Measurements from ENCODE around the gene EDN2. TPM values are rescaled to one million over a fixed set of nuclear protein-coding genes. Genes with fewer than 3 reads are reported as not detected.

Gene EDN2
- not detected in 2 replicates for total RNA-seq (2014; rRNA removed; shearing (Covaris generic))

DNA sequence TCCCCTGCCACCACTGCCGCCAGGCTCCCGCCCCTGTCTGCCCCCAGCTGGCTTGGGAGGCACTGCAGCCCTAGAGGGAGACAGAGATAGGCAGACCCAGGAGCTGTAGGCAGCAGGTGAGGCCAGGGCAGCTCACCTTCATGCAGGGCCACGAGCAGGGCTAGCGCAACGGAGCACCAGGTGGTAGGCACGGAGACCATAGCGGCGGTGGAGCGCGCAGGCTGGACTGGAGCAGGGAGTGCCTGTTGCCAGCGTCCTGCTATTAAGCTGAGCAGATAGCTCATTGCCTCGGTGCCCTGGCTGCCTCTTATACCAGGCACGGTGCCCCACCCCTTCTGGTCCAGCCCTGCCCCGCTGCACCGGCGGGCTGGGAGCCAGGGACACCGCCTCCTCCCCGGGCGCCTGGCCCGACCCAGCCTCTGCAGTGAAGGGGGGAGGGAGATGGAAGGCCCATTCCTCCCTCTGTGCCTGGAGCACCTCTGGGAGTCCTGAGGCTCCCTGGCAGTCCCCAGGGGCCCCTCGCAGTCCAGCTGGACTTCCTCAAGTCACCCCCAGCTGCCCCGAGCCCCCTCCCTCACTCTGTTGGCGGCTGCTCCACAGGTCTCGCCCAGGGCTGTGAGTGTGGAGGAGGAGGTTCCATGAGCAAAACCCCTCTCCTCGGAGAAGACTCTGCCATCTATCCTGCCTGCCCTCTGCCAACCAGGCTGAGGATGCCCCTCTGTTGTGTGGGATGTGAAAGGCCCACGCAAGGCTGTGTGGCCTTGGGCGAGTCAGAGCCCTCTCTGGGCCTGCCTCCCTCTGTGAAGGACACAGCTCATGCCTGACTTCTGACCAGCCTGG, at the start of gene EDN2:
EDN2 (minus strand) TSS at position 282 of the 840 bp plus-strand sequence; CDS start at position 200, 82 bp downstream.
- no peak for DNase-seq (ENCODE audit: low read depth)

DNA sequence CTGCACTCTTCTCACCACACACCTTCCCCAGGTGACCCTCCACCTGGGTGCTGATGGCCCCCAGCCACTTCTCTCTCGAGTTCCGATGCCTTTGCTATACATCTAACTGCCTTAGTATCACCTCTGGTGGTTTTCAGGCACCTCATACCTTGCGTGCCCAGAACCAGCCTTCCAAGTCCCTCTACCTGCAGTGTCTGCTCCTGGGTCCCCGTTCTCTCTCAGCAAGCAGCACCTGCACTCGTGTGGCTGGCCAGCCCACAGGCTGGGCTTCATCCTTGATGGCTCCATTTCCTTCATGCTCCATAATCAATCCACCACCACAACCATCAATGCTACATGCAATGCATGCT, 49.2 kb upstream of the EDN2 start:
- no peak for DNase-seq (ENCODE audit: low read depth)

DNA sequence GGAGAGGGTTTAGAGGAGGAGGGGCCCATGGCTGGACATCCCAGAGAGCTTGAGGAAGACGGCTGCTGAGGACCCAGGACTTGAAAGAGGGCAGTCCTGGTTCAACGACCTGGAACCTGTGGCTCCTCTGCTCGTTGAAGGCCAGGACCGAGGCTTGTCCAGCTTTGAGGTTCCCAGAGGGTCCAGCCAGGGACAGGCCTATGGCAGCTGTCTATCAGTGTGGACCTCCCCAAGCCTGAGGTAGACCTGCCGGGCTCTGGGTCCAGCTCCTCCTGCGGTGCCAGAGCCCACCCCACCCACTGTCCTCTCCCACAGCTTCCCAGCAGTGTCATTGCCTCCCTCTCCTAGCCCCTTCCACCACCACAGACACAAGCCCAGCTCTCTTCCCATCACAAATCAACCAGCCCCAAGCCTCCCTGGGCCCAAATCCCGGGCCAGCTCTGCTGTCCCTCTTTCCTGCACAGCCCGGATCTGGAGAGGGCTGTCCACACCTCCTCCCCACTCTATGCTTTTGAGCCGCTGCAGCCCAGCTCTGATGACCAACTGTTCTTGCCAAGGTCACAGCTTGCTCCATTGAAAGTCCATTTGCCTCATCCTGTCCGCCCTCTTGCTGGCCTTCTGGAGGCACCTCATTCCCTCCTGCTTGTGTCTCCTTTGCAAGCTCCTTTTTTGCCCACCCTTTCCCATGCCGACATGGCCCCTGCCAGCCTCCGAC, 48.7 kb upstream of the EDN2 start:
- DNase-seq (ENCODE audit: low read depth): no peak

DNA sequence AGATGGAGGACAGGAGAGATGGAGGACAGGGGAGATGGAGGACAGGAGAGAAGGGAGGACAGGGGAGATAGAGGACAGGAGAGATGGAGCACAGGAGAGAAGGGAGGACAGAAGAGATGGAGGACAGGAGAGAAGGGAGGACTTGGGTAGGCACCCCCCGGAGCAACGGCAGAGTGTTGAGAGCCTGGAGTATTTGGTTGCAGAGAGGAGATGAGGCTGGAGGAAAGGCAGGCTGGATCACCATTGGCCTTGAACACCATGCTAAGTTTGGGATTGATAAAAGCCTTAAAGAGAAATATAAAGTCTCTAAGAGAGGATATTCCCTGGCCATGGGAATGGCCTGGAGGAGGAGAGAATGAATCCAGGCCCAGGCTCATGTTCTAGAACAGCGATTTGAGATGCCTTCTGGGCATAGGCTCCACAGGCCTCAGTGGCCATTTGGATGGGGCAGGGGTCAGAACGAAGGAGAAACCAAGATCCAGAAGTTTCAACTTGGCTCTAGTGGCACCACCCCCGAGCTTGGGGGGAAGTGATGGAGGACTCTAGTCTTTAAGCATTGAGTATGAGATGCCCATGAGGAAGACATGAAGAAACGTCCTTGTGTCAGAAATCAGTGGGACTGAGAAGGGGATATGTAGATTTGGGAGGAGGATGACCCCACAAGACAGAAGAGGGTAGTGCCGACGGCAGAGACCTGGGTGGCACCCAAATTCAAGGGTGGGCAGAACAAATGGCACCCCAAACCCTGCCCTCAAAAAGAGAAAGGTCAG, 47.9 kb upstream of the EDN2 start:
- no peak for DNase-seq (ENCODE audit: low read depth)

DNA sequence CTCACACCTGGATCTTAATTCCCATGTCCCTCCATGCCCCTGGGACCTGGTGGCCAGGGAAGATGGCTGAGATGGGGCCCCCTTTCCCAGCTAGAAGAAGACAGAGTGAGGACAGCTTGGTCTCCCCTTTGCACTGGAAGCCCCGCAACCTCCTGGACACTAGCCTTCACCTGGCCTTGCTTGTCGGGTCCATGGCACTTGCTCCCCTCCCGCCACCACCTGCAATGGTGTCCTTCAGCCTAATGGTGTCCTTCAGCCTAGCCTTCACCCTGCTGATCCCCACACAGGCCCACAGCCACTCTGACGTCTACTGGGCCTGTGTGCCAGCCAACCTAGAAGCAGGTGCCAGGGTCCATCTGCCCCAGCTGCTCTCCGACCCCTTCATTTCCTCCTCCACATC, 45.9 kb upstream of the EDN2 start:
- DNase-seq (ENCODE audit: low read depth): no peak

DNA sequence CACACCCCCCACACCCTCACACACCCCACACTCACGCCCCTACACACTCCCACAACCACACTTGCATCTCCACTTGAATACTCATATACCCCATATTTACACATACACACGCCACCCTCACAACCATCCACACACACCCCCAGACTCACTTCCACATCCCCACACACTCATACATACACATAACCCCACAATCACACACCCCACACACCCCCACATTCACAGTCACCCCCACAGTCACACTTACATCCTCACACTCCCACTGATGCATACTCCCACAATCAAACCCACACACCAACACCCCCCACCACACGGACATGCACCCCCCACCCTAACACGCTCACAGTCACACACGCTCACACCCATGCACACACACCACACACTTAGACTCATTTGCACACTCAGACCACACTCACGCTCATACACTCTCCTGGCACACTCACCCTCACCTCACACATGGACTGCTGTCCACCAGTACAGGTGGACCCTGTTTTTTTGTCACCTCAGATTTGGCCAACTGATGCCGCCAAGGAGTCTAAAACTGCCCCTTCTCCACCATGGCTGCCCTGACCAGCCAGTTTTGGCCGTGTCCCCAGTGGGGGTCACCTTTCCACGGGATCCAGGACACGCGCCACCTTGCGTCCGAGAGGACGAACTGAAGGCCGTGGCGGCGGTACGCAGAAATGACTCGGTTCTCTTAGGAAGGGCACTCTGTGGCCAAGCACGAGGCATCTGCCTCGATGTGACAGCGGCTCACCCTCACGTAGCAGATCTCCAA, 45.3 kb upstream of the EDN2 start:
- DNase-seq (ENCODE audit: low read depth): no peak

DNA sequence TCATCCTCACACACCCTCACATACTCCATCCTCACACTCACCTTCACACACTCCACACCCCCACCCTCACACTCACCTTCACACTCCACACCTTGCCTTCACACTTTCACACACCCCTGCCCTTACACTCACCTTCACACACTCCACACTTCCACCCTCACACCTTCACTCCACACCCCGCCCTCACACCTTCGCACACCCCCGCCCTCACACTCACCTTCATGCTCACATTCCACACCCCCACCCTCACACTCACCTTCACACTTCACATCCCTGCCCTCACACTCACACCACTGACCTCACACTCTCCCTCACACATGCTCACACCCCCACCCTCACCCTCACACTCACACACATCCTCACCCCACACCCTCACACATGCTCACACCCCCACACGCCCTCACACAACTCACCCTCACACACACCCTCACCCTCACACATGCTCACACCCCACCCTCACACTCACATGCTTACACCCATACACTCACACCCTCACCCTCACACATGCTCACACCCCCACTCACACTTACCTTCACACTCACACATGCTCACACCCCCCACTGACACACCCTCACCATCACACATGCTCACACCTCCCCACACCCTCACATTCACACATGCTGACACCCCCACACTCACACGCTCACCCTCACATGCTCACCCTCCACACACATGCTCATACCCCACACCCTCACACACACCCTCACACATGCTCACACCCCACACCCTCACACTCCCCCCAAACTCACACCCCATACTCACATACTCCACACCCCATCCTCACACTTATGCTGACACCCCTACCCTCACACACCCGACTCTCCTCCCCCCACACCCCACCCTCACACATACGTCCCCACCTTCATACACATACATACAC, 44.5 kb upstream of the EDN2 start:
- no peak for DNase-seq (ENCODE audit: low read depth)

DNA sequence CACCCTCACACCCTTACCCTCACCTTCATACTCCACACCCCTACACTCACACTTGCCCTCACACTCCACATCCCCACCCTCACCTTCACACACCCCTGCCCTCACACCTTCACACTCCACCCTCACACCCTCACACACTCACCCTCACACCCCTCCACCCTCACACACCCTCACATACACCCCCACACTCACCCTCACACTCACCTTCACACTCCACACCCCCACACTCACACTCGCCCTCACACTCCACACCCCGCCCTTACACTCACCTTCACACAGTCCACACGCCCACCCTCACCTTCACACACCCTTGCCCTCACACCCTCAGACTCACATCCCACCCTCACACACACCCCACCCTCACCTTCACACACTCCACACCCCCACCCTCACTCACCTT, 43.6 kb upstream of the EDN2 start:
- DNase-seq (ENCODE audit: low read depth): no peak

DNA sequence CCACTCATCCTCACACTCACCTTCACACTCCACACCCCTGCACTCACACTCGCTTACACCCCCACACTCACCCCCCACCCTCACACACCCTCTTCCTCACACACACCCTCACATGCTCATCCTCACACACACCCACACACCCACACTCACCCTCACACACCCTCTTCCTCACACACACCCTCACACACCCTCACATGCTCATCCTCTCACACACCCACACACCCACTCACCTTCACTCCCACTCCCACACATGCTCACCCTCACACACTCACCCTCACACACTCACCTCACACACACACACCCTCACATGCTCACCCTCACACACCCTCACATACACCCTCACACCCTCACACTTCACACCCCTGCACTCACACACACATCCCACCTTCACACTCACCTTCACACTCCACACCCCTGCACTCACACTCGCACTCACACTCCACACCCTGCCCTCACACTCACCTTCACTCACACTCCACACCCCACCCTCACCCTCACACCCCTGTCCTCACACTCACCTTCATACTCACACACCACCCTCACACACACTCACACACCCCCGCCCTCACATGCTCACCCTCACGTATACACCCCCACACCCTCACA, 42.6 kb upstream of the EDN2 start:
- DNase-seq (ENCODE audit: low read depth): no peak

DNA sequence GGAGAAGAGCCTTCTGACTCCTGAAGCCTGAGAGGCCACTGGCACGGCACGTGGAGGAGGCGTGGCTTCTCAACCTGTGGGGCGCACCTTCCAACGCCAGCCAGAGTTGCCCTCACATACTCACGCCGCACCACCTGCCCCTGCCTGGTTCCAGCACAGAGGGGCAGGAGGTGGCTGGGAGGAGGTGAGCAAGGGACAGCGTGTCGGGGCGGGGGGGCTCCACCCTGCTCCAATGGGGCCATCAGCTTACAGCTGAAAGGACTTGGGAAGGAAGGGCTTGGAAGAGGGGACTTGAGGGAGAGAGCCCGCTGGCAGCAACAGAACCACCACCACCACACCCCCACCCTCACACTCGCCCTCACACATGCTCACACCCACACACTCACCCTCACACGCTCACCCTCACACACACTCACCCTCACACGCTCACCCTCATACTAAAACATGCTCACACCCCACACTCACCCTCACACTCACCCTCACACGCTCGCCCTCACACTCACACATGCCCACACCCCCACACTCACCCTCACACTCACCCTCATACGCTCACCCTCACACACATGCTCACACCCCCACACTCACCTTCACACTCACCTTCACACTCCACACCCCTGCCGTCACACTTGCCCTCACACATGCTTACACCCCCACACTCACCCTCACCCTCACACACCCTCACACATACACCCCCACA, 41.6 kb upstream of the EDN2 start:
- no peak for DNase-seq (ENCODE audit: low read depth)

DNA sequence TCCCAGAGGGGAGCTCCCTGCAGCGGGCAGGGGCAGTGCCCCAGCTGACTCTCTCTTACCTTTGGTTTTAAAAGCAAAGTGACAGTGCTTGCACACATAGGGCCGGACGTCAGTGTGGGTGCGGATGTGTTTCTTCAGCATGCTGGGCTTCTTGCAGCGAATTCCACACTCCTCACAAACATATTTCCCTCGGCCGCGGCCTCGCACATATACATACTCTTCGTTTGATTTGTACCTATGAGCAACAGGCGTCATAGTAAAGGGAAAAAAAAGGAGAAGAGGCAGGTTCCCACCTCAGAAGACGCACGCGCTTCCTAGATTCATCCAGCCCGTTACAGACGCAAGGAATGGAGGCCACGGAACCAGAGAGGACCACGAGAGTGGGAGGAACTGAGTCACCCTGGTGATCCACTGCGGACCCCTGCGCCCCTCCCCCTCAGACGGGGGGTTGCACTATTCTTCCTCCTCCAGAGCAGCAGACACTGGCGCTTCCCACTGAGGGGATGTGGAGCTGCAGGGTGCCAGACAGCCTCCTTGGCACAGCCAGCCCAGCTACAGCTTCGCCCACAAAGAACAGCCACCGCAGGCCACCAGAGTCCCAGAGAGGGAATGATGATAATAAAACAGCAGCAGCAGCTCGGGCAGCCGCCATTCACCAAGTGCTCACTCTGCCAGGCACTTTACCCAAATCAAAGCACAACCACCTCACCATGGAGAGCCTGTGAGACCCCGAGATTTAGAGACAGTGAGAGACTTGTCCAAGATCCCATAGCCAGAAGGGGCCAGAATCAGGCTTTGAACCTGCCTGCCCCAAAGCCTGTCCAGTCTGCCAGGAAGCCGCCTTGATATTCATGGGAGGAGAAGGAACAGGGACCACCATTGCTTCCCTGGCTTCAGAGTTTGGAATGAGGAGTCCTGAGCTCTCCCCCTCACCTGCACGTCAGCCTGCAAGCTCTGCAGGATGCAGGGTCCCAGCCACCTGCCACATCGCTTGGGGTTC, 40.5 kb upstream of the EDN2 start:
- DNase-seq (ENCODE audit: low read depth): no peak

DNA sequence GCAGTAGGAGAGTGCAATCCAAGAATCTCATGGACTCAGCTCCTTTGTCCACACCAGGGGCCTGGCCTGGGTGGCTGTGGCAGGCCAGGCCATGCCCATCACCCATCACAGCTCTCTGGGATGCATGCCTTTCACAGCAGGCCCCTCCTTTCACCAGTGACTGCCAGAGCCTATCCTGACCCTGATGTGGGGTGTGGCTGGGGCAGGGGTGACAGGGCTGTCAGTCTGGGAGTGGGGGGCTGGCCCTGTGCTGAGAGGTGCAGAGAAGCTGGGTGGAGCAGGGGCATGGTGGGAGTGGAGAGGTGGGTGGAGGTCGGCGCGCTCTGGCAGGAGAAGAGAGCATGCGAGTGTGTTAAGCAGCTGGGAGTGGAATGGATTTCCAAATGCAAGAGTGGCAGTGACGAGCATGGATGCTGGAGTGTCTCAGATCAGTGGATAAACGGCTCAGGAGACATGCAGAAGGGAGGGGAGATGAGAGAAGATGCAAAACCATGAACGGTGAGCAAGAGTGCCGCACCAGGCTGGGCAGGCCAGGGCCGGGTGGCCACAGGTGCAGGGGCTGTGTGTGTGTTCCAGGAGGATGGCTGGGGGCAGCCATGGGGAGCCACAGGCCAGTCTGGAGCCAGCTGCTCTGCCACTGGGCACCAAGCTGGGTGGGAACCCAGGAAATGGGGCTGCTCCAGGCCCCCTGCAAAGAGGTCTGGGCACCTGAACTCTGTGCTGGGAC, 39.6 kb upstream of the EDN2 start:
- DNase-seq (ENCODE audit: low read depth): no peak

DNA sequence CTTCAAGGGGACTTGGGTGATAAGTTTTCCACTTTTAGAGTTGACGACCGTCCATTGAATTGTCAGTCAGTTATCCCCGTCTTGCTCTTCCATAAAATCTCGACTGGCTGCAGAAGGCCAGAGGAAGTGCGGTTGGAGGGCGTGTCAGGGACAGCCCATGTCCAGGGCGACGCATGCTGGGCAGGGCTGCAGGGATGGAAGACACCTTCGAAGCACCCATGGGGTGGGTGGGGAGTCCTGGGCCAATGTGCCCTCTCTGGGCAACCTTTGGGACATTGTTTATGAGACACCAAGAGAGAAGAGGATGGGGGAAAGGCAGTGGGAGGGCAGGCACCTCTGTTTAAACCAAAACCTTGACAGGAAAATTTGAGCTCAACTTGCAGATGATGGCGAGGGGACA, 38.6 kb upstream of the EDN2 start:
- DNase-seq (ENCODE audit: low read depth): no peak

DNA sequence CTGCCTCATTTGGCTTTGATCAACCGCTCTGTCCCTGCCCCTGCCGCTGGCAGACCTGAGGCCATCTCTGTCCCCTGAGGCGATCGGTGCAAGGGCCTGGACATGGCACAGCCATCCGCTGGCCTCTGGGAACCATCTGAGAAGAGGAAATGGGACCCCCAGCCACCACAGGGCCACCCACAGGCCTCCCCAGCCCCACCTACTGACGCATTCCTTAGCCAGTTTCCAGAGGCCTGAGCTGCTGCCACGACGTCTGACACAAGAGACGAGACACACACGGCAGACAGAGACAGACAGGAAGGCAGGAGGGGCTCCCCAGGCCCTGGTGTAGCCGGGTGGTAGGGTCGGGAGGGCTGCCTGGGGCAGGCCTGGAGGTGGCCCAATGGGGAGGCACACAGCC, 37.3 kb upstream of the EDN2 start:
- no peak for DNase-seq (ENCODE audit: low read depth)

DNA sequence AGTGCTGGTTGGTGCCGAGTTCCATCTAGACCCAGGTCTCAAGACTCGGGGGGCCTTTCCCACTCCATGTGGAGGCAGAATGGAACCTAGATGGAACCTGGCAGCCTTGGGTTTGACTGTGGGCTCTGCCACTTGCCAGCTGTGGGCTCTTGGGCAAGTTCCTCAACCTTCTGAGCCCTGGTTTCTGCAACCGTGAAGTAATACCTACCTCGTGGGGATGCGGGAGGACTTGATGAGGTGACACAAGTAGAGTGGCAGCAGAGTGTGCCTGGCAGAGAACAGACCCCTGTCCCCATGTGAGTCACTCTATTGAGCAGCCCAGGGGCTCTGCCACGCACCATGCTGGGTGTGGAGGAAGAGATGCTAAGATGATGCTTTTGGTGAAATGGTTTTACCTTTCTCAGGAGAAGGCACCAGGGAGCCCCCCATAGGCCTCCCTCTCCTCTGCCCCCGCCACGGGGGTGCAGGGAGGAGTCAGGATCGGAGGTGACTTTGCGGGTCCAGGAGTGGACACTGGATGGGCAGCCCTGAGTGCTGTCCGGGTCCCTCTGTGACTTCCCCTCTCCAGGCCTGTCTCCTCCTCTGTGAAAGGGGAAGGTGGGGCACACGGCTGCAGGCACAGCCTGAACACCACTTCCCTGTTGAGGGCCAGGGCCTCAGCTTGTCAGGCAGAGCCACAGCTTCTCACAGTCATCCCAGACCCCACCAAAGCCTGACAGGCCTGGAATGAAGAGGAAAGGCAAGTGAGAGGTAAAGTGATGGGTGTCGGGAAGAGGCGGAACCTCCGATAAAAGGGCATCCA, 36.7 kb upstream of the EDN2 start:
- no peak for DNase-seq (ENCODE audit: low read depth)

DNA sequence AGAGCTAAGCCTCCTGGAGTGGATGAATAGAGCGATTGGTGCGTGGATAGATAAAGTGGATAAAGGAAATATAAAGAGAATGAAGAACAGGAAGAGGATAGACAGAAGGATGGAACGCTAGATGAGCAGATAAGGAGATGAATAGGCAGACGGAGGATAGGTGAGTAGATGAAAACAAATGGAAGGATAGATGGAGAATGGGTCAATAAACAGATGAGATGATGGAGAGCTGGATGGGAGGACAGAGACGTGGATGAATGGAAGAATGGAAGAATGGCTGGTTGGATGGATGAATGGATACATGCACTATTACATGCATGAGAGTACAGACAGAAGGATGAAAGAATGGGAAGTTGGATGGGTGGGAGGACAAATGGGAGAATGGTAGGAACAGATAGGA, 35.2 kb upstream of the EDN2 start:
- DNase-seq (ENCODE audit: low read depth): no peak

DNA sequence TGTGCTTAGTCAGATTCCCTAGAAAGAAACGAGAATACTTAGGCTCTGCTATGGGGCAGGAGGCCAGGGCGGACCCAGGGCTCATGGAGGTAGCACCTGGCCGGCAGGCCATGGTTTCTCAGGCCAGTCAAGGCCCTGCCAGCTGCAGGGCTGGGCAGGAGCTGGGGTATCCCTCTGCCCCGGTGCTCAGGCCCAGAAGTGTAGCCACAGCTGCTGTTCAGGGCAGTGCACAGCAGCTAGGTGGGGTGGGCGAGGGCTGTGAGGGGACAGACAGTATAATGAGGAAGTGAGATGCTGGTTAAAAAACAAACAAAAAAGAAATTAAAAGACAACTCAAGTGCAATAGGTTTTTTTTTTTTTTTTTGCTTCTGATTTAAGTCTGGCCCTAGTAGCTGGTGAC, 34.0 kb upstream of the EDN2 start:
- no peak for DNase-seq (ENCODE audit: low read depth)
